A673 (cell line): Measurements from ENCODE around the gene FRS2.

Source experiments
- CTCF ChIP-seq: fragments of 300-800, 200-600 bp; sonication (generic); conservative IDR thresholded peaks from 2 replicates; pipeline ENCODE4 v1.5.1; 2017; ENCODE audit warnings: low read depth, mild to moderate bottlenecking, antibody characterized with exemption, low read length, moderate library complexity, mixed read lengths
- EZH2 ChIP-seq: fragments of 200-600 bp; sonication (generic); IDR thresholded peaks from 2 replicates; pipeline ENCODE4 v1.6.1; 2017; ENCODE audit warnings: borderline replicate concordance, low read depth, mild to moderate bottlenecking, mixed read lengths, antibody characterized with exemption, low read length; ENCODE audit not compliant: poor library complexity, severe bottlenecking

GRCh38 chr12:69613351-69613750 lies 143.2 kb downstream of the FRS2 start:
- TF ChIP-seq CTCF (no peak), EZH2 (no peak)
